PC-3 (cell line): Measurements from ENCODE around the gene LCE7A. TPM values are rescaled to one million over a fixed set of nuclear protein-coding genes. Genes with fewer than 3 reads are reported as not detected.

Source experiments
- ATAC-seq: fragments of 200-7000 bp; cut with Tn5 transposase; 2 replicates; pipeline ENCODE4 v1.9.1; 2020; ENCODE audit warnings: mild to moderate bottlenecking, moderate library complexity
- BruUV-seq: library from RNA; stranded (reverse); fragments of 400-500 nt; replicated peaks from 2 replicates; lab custom pipeline; 2021; lab: Mats Ljungman, UMichigan
- CTCF ChIA-PET: fragments of 300-600 bp; sonication (Branson Sonifier 250); formaldehyde crosslinking; loops from one replicate; lab custom pipeline; 2022; ENCODE audit warnings: antibody characterized with exemption; lab: Charles Lee
- POLR2A ChIA-PET: fragments of 300-600 bp; sonication (Branson Sonifier 250); formaldehyde crosslinking; loops from one replicate; lab custom pipeline; 2022; ENCODE audit warnings: antibody characterized with exemption; ENCODE audit not compliant: unreplicated experiment; lab: Charles Lee
- DNase-seq: peaks from one replicate; pipeline ENCODE4 v3.0.0-alpha.2; 2015
- H2AFZ ChIP-seq: fragments of 300-600 bp; sonication (generic); 2 replicates; pipeline ENCODE4 v1.6.0; 2016; ENCODE audit warnings: antibody characterized with exemption, low read length
- H3F3A ChIP-seq: fragments of 300-600 bp; sonication (generic); one replicate; pipeline ENCODE4 v1.6.0; 2017; ENCODE audit warnings: antibody characterized with exemption, low read length, control low read depth, mild to moderate bottlenecking; ENCODE audit not compliant: unreplicated experiment
- H3K27ac ChIP-seq: fragments of 300-600 bp; sonication (generic); 2 replicates; pipeline ENCODE4 v1.5.1; 2016; ENCODE audit warnings: mild to moderate bottlenecking, low read length
- H3K27me3 ChIP-seq: fragments of 300-600 bp; sonication (generic); 2 replicates; pipeline ENCODE4 v1.6.1; 2016; ENCODE audit warnings: low read length, mixed read lengths
- H3K36me3 ChIP-seq: fragments of 300-600 bp; sonication (generic); 2 replicates; pipeline ENCODE4 v1.6.1; 2016; ENCODE audit warnings: low read depth, mixed run types, low read length, mixed read lengths
- H3K4me1 ChIP-seq: fragments of 300-600 bp; sonication (generic); 2 replicates; pipeline ENCODE4 v1.5.1; 2016; ENCODE audit warnings: low read length; ENCODE audit not compliant: insufficient read depth
- H3K4me2 ChIP-seq: fragments of 300-600 bp; sonication (generic); 2 replicates; pipeline ENCODE4 v1.6.0; 2016; ENCODE audit warnings: low read length
- H3K4me3 ChIP-seq: fragments of 300-600 bp; sonication (generic); 2 replicates; pipeline ENCODE4 v1.5.1; 2016; ENCODE audit warnings: mild to moderate bottlenecking, low read length, mixed read lengths
- H3K79me2 ChIP-seq: fragments of 300-600 bp; sonication (generic); 2 replicates; pipeline ENCODE4 v1.6.1; 2017; ENCODE audit warnings: low read length, mixed read lengths
- H3K9ac ChIP-seq: fragments of 300-600 bp; sonication (generic); 2 replicates; pipeline ENCODE4 v1.6.0; 2016; ENCODE audit warnings: mild to moderate bottlenecking, low read length
- H3K9me2 ChIP-seq: fragments of 300-600 bp; sonication (generic); replicated peaks from 2 replicates; pipeline ENCODE4 v1.6.1; 2016; ENCODE audit warnings: mixed run types, low read length, mixed read lengths
- H3K9me3 ChIP-seq: fragments of 300-600 bp; sonication (generic); 2 replicates; pipeline ENCODE4 v1.6.1; 2016; ENCODE audit warnings: low read length, mixed read lengths
- H4K20me1 ChIP-seq: fragments of 300-600 bp; sonication (generic); 2 replicates; pipeline ENCODE4 v1.6.1; 2016; ENCODE audit warnings: low read length, mixed read lengths
- CTCF ChIP-seq: fragments of 300-600 bp; sonication (generic); conservative IDR thresholded peaks from 2 replicates; pipeline ENCODE4 v1.5.1; 2017; ENCODE audit warnings: antibody characterized with exemption, low read depth, mild to moderate bottlenecking, low read length
- EZH2 ChIP-seq: fragments of 300-600 bp; sonication (generic); IDR thresholded peaks from one replicate; pipeline ENCODE4 v1.6.1; 2017; ENCODE audit warnings: antibody characterized with exemption, mild to moderate bottlenecking, low read length; ENCODE audit not compliant: unreplicated experiment
- EZH2phosphoT487 ChIP-seq: fragments of 300-600 bp; sonication (generic); IDR thresholded peaks from 2 replicates; pipeline ENCODE4 v1.6.1; 2018; ENCODE audit warnings: mild to moderate bottlenecking, antibody characterized with exemption, low read length, borderline replicate concordance
- intact Hi-C: fragments of 100-400 bp; cut with micrococcal nuclease; formaldehyde crosslinking; loops from 2 replicates; pipeline ENCODE4 v1.9.0; 2023
- total RNA-seq: library from RNA; depleted of rRNA; stranded (reverse); fragments of >200 nt; gene quantifications from 2 replicates; pipeline ENCODE4 v1.2.3, GENCODE V29; 2014

Gene LCE7A
- total RNA-seq, 1 experiment from 2014 or later: not detected

- Histone ChIP-seq H3K9me3 (no peaks in the 10 kb centered on the region), H3F3A (no peaks in the 10 kb centered on the region), H3K27me3 (peaks cover 6% of the 10 kb centered on the region; the same call in 1 of the 2 replicates), H3K9ac (no peak overlapping the region), H3K27ac (no peak overlapping the region), H3K9me2 (no peaks in the 10 kb centered on the region), H3K4me3 (no peak overlapping the region), H2AFZ (no peak overlapping the region), H3K4me1 (peaks cover 7% of the 10 kb centered on the region; the same call in 1 of the 2 replicates), H3K79me2 (no peaks in the 10 kb centered on the region), H4K20me1 (no peaks in the 10 kb centered on the region), H3K36me3 (no peaks in the 10 kb centered on the region), H3K4me2 (no peak overlapping the region)
- intact Hi-C loops: no loop called here
- ChIA-PET POLR2A (interaction anchor here (0.6 kb wide), 1 partner anchor 30 kb away, joined by 3 read pairs; no protein-coding TSS in a partner anchor), CTCF (no interaction called here)
- peak; percentile 55 for DNase-seq
- TF ChIP-seq CTCF (no peak), EZH2phosphoT487 (no peak), EZH2 (no peak)
- no TSS peak for BruUV-seq
- ATAC-seq: peak; percentile 48
Observed at GRCh38 chr1:152888126-152888525, 28.3 kb downstream of the LCE7A start.

- H3K27me3 ChIP-seq: peaks cover 57% of the 10 kb centered on the region
- no peak overlapping the region for H3K4me2 ChIP-seq
- no peaks in the 10 kb centered on the region for H3K79me2 ChIP-seq
- ChIA-PET POLR2A (no interaction called here), CTCF (no interaction called here)
- no peaks in the 10 kb centered on the region for H3K9me2 ChIP-seq
- TF ChIP-seq EZH2phosphoT487: no peak
- TF ChIP-seq CTCF: no peak
- no peak for ATAC-seq
- no peaks in the 10 kb centered on the region for H3K36me3 ChIP-seq
- H3K4me3 ChIP-seq: no peak overlapping the region
- H3K9me3 ChIP-seq: no peaks in the 10 kb centered on the region
- intact Hi-C loops: no loop called here
- H3K27ac ChIP-seq: no peak overlapping the region
- H3K9ac ChIP-seq: no peak overlapping the region
- no peaks in the 10 kb centered on the region for H4K20me1 ChIP-seq
- no peaks in the 10 kb centered on the region for H3K4me1 ChIP-seq
- no TSS peak for BruUV-seq
- no peaks in the 10 kb centered on the region for H3F3A ChIP-seq
- no peak overlapping the region for H2AFZ ChIP-seq
- no peak for DNase-seq
Observed at GRCh38 chr1:152899027-152899426, 39.2 kb downstream of the LCE7A start.

GRCh38 chr1:152899883-152900282, 40.1 kb downstream of the LCE7A start:
- Histone ChIP-seq H2AFZ (no peak overlapping the region), H3K27ac (no peak overlapping the region), H3K9ac (no peak overlapping the region), H3K4me2 (no peak overlapping the region), H3K4me3 (no peak overlapping the region), H3K9me3 (no peaks in the 10 kb centered on the region), H3K27me3 (peaks cover 51% of the 10 kb centered on the region), H3K79me2 (no peaks in the 10 kb centered on the region), H3F3A (no peaks in the 10 kb centered on the region), H3K9me2 (no peaks in the 10 kb centered on the region), H3K4me1 (no peaks in the 10 kb centered on the region), H3K36me3 (no peaks in the 10 kb centered on the region), H4K20me1 (no peaks in the 10 kb centered on the region)
- intact Hi-C loops: no loop called here
- BruUV-seq: no TSS peak
- CTCF ChIA-PET: no interaction called here
- ATAC-seq (no peak), DNase-seq (no peak)
- POLR2A ChIA-PET: no interaction called here
- TF ChIP-seq CTCF (no peak), EZH2phosphoT487 (no peak), EZH2 (no peak)
